ENCODE data around the gene CLEC9A. TPM values are rescaled to one million over a fixed set of nuclear protein-coding genes. Genes with fewer than 3 reads are reported as not detected.

The CLEC9A gene
- total and polyA plus RNA-seq, 2 donors (not counting 1 experiment from before 2014, with no cell fraction given): not detected

- ChIA-PET POLR2A (no interaction called here), CTCF (interaction anchor here (0.7 to 1.5 kb wide), 4 partner anchors 9 to 283 kb away, joined by 4 read pairs; no protein-coding TSS in a partner anchor)
- H3K27me3 Mint-ChIP-seq: peaks cover 46% of the 10 kb centered on the region
- TF ChIP-seq CTCF (IDR thresholded peaks at IDR 0.05) (peak; percentile 56), EZH2 (IDR thresholded peaks at IDR 0.05; ENCODE audit: borderline replicate concordance, insufficient read depth, low read depth, low read length, poor library complexity, severe bottlenecking) (no peak)
- Histone ChIP-seq H3K4me1 (ENCODE audit: control insufficient read depth in 2 of 2, insufficient read depth in 2 of 2, low read length in 2 of 2) (no peaks in the 10 kb centered on the region), H3K9ac (ENCODE audit: low read length) (no peak overlapping the region), H4K20me1 (ENCODE audit: control insufficient read depth, insufficient read depth, low read length, poor library complexity, severe bottlenecking) (no peaks in the 10 kb centered on the region), H2AFZ (ENCODE audit: insufficient read depth, low read depth, low read length, poor library complexity, severe bottlenecking) (no peak overlapping the region), H3K36me3 (replicated peaks in 1 of 2; ENCODE audit: control extremely low read depth in 1 of 2, control insufficient read depth in 1 of 2, extremely low read depth in 1 of 2, insufficient read depth in 2 of 2, low read length in 1 of 2) (no peaks in the 10 kb centered on the region), H3K9me3 (ENCODE audit: control extremely low read depth in 1 of 3, control insufficient read depth in 2 of 3, insufficient read depth in 1 of 3, low read length in 2 of 3) (no peaks in the 10 kb centered on the region), H3K4me2 (replicated peaks; ENCODE audit: low read depth, low read length, poor library complexity, severe bottlenecking) (no peak overlapping the region), H3K27ac (ENCODE audit: low read length in 2 of 2) (no peak overlapping the region), H3K4me3 (ENCODE audit: control extremely low read depth in 1 of 5, extremely low read depth in 1 of 5, insufficient read depth in 1 of 5, low read depth in 2 of 5, low read length in 4 of 5) (no peak overlapping the region), H3K79me2 (ENCODE audit: control insufficient read depth, insufficient read depth, low read length) (no peaks in the 10 kb centered on the region), H3K27me3 (replicated peaks in 1 of 4; ENCODE audit: control extremely low read depth in 1 of 4, control insufficient read depth in 3 of 4, insufficient read depth in 4 of 4, low read length in 3 of 4) (peaks cover 0 to 3% (median 0%) of the 10 kb centered on the region in 4 experiments)
- ATAC-seq (ENCODE audit: low read depth) (no peak), DNase-seq (peak; percentile 20)
- H3K27ac Mint-ChIP-seq: no peak overlapping the region
- no CpG with 5 or more reads among the region's 1 CpG for WGBS (ENCODE audit: insufficient coverage)
- intact Hi-C loops (cut with micrococcal nuclease): loop anchor here (10.0 kb wide), 2 partner anchors 91 to 161 kb away; no protein-coding TSS in a partner anchor
- H3K4me3 Mint-ChIP-seq: no peak overlapping the region
- H3K4me1 Mint-ChIP-seq: no peaks in the 10 kb centered on the region
- no peaks in the 10 kb centered on the region for H3K9me3 Mint-ChIP-seq (ENCODE audit: insufficient read depth)
Measured at GRCh38 chr12:10033783-10034545, 3.5 kb downstream of the CLEC9A start.

- intact Hi-C loops (cut with micrococcal nuclease): no loop called here
- H3K36me3 ChIP-seq (replicated peaks in 1 of 2; ENCODE audit: control extremely low read depth in 1 of 2, control insufficient read depth in 1 of 2, extremely low read depth in 1 of 2, insufficient read depth in 2 of 2, low read length in 1 of 2): no peaks in the 10 kb centered on the region
- TF ChIP-seq EZH2 (IDR thresholded peaks at IDR 0.05; ENCODE audit: borderline replicate concordance, insufficient read depth, low read depth, low read length, poor library complexity, severe bottlenecking) (no peak), CTCF (IDR thresholded peaks at IDR 0.05) (no peak)
- H3K4me3 ChIP-seq (ENCODE audit: control extremely low read depth in 1 of 5, extremely low read depth in 1 of 5, insufficient read depth in 1 of 5, low read depth in 2 of 5, low read length in 4 of 5): no peak overlapping the region
- Mint-ChIP-seq H3K4me3 (no peak overlapping the region), H3K4me1 (no peaks in the 10 kb centered on the region), H3K9me3 (ENCODE audit: insufficient read depth) (no peaks in the 10 kb centered on the region), H3K27ac (no peak overlapping the region), H3K27me3 (peaks cover 25% of the 10 kb centered on the region)
- no peak overlapping the region for H3K27ac ChIP-seq (ENCODE audit: low read length in 2 of 2)
- ChIA-PET POLR2A (no interaction called here), CTCF (interaction anchor here (0.8 to 1.5 kb wide), 2 partner anchors 8 to 292 kb away, joined by 3 to 4 read pairs; no protein-coding TSS in a partner anchor)
- no peaks in the 10 kb centered on the region for H3K9me3 ChIP-seq (ENCODE audit: control extremely low read depth in 1 of 3, control insufficient read depth in 2 of 3, insufficient read depth in 1 of 3, low read length in 2 of 3)
- H3K4me1 ChIP-seq (ENCODE audit: control insufficient read depth in 2 of 2, insufficient read depth in 2 of 2, low read length in 2 of 2): no peaks in the 10 kb centered on the region
- ATAC-seq (ENCODE audit: low read depth): no peak
- no peaks in the 10 kb centered on the region for H4K20me1 ChIP-seq (ENCODE audit: control insufficient read depth, insufficient read depth, low read length, poor library complexity, severe bottlenecking)
- H3K9ac ChIP-seq (ENCODE audit: low read length): no peak overlapping the region
- H3K27me3 ChIP-seq (replicated peaks in 1 of 4; ENCODE audit: control extremely low read depth in 1 of 4, control insufficient read depth in 3 of 4, insufficient read depth in 4 of 4, low read length in 3 of 4): peaks cover 0 to 9% (median 1%) of the 10 kb centered on the region in 4 experiments
- no peak for DNase-seq
- no peaks in the 10 kb centered on the region for H3K79me2 ChIP-seq (ENCODE audit: control insufficient read depth, insufficient read depth, low read length)
- H3K4me2 ChIP-seq (replicated peaks; ENCODE audit: low read depth, low read length, poor library complexity, severe bottlenecking): no peak overlapping the region
- H2AFZ ChIP-seq (ENCODE audit: insufficient read depth, low read depth, low read length, poor library complexity, severe bottlenecking): no peak overlapping the region
Measured at GRCh38 chr12:10042167-10042566, 11.7 kb downstream of the CLEC9A start.

All from B cell (primary cell).